Large intestine (tissue), 3 donors: ENCODE measurements around the gene PNRC1. TPM values are rescaled to one million over a fixed set of nuclear protein-coding genes. Genes with fewer than 3 reads are reported as not detected.
A peak's percentile ranks its signal among the peaks of the same experiment; 100 is the strongest.
"Not testable (repeated sequence)": the region's sequence is repeated elsewhere in the genome, so short reads cannot be mapped to it uniquely, and the experiment has no call there.

ENCODE experiments used
- DNase-seq, 2 donors: peaks; one replicate each; pipeline versions ENCODE4 v3.0.0 to v3.0.0-alpha.2; 2013
- H3K27ac ChIP-seq: one replicate; pipeline ENCODE4 v1.5.1; 2013; ENCODE audit warnings: low read length
- H3K27me3 ChIP-seq: 2 replicates; pipeline ENCODE4 v1.6.1; 2013; ENCODE audit warnings: low read length; ENCODE audit not compliant: control insufficient read depth, insufficient read depth
- H3K36me3 ChIP-seq: 2 replicates; pipeline ENCODE4 v1.6.1; 2013; ENCODE audit warnings: low read length; ENCODE audit not compliant: control insufficient read depth, insufficient read depth
- H3K4me1 ChIP-seq: one replicate; pipeline ENCODE4 v1.6.1; 2013; ENCODE audit warnings: low read length; ENCODE audit not compliant: control insufficient read depth, insufficient read depth
- H3K4me3 ChIP-seq: one replicate; pipeline ENCODE4 v1.5.1; 2013; ENCODE audit warnings: low read length
- H3K9me3 ChIP-seq: one replicate; pipeline ENCODE4 v1.6.1; 2013; ENCODE audit warnings: mild to moderate bottlenecking, low read depth, low read length, moderate library complexity; ENCODE audit not compliant: control insufficient read depth
- WGBS: methylation state at CpG from one replicate; pipeline ENCODE4 v1.1.5; 2013; ENCODE audit warnings: low lambda C conversion rate; ENCODE audit not compliant: insufficient coverage; 5-methylcytosine and 5-hydroxymethylcytosine counted together
- polyA plus RNA-seq: library from polyadenylated mRNA; unstranded; fragments of 120-200 nt; gene quantifications from one replicate; pipeline ENCODE4 v1.2.1, GENCODE V29; 2013

PNRC1 gene
- polyA plus RNA-seq, 1 donor = 86.4 TPM

DNA sequence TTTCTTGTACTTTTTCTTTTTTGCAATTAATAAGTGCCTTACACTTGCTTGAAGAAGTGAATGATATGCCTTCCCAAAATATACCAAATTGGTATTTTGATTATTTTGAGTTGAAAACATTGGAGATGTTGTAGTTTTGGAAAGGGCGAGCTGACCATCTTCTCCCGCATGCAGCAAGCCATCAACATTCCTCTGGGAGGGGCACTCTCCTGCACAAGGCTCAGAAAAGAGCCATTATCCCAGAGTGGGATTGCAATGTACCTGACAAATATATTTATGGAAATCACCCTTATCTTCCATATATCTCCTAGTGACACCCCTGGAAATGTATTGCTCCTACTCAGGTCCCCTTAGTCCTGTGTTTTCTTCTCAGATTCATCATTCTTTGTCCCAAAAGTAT, 22.8 kb upstream of the PNRC1 start:
- H3K27ac ChIP-seq = no peak overlapping the region
- H3K4me3 ChIP-seq = no peak overlapping the region
- peaks cover 2% of the 10 kb centered on the region for H3K9me3 ChIP-seq
- no peaks in the 10 kb centered on the region for H3K27me3 ChIP-seq
- no peaks in the 10 kb centered on the region for H3K4me1 ChIP-seq
- no CpG with 5 or more reads among the region's 2 CpGs for WGBS
- H3K36me3 ChIP-seq = no peaks in the 10 kb centered on the region
- no peak for DNase-seq

DNA sequence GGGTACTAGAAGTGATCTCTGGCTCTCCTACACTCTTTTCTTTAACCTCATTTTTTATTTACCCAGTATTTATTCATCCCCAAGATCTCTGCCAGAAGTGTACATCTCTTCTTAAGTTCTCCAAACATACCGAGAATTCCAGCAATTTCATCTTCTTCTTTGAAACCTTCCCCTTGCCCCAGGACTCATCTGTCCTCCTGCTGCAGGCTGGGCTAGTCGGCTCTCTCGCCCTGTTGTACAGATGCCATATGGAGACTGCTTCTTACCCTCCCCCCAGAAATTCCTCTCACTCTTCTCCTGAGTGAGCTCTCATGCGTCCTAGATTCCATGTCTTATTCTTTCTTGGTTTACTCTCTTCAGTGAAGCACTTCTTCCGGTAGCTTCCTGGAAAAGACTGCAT, 21.9 kb upstream of the PNRC1 start:
- Histone ChIP-seq H3K4me1 (no peaks in the 10 kb centered on the region), H3K36me3 (no peaks in the 10 kb centered on the region), H3K9me3 (peaks cover 2% of the 10 kb centered on the region), H3K27ac (no peak overlapping the region), H3K27me3 (no peaks in the 10 kb centered on the region), H3K4me3 (no peak overlapping the region)
- WGBS = 33% methylated on average over 1 of the region's 5 CpGs
- DNase-seq = no peak

DNA sequence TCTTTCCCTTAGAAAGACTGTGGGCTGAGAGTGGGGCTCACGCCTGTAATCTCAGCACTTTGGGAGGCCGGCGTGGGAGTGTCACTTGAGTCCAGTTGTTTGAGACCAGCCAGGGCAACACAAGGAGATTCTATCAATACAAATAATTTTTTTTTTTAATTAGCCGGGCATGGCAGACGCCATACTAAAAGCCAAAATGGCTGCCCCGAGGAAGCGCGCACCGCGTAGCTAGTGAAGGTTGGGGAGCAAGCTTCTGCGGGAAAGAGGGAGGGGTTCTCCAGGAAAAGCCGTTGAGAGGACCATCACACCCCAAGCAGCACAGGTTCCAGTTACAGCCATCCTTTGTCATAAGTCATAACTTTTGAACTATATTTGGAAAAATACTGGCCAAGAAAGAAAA, 21.3 kb upstream of the PNRC1 start:
- Histone ChIP-seq H3K4me1 (no peaks in the 10 kb centered on the region), H3K27me3 (no peaks in the 10 kb centered on the region), H3K27ac (no peak overlapping the region), H3K36me3 (no peaks in the 10 kb centered on the region), H3K4me3 (no peak overlapping the region), H3K9me3 (peaks cover 2% of the 10 kb centered on the region)
- no CpG with 5 or more reads among the region's 12 CpGs for WGBS
- DNase-seq = no peak

DNA sequence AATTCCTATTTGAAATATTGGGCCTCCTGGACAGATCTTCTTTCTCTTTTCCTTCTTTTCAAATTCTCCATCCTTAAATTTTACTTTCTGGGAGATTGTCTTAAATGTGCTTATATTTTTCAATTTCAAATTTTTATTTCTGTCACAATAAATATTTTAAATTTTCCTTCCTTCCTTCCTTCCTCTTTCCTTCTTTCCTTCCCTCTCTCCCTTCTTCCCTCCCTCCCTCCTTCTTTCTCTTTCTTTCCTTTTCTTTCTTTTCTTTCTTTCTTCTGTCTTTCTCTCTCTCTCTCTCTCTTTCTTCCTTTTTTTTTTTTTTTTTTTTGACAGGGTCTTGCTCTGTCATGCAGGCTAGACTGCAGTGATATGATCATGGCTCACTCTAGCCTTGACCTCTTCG, 16.7 kb upstream of the PNRC1 start:
- no peak overlapping the region for H3K27ac ChIP-seq
- no peak for DNase-seq
- no peak overlapping the region for H3K4me3 ChIP-seq
- no peaks in the 10 kb centered on the region for H3K36me3 ChIP-seq
- peaks cover 4% of the 10 kb centered on the region for H3K9me3 ChIP-seq
- WGBS = no CpG with 5 or more reads among the region's 1 CpG
- H3K27me3 ChIP-seq = no peaks in the 10 kb centered on the region
- H3K4me1 ChIP-seq = peaks cover 5% of the 10 kb centered on the region

DNA sequence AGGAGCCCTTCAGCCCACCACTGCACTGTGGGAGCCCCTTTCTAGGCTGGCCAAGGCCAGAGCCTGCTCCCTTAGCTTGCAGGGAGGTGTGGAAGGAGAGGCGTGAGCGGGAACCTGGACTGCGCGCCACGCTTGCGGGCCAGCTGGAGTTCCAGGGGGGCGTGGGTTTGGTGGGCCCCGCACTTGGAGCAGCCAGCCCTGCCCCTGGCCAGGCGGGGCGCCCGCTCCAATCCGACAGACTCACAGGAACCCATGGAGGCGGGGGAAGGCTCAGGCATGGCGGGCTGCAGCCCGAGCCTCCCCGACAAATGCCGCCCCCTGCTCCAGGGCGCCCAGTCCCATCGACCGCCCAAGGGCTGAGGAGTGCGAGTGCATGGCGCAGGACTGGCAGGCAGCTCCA, 15.6 kb upstream of the PNRC1 start:
- not testable (repeated sequence) for H3K9me3 ChIP-seq, H3K27ac ChIP-seq, DNase-seq, H3K4me1 ChIP-seq, H3K27me3 ChIP-seq, H3K4me3 ChIP-seq, H3K36me3 ChIP-seq
- no CpG with 5 or more reads among the region's 22 CpGs for WGBS

DNA sequence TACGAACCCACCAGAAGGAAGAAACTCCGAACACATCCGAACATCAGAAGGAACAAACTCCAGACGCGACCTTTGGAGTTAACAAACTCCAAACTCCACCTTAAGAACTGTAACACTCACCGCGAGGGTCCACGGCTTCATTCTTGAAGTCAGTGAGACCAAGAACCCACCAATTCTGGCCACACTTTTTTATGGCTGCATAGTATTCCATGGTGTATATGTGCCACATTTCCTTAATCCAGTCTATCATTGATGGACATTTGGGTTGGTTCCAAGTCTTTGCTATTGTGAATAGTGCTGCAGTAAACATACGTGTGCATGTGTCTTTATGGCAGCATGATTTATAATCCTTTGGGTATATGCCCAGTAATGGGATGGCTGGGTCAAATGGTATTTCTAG, 14.4 kb upstream of the PNRC1 start:
- not testable (repeated sequence) for H3K4me1 ChIP-seq, H3K9me3 ChIP-seq, H3K4me3 ChIP-seq, H3K36me3 ChIP-seq, H3K27me3 ChIP-seq, DNase-seq, H3K27ac ChIP-seq
- no CpG with 5 or more reads among the region's 9 CpGs for WGBS

DNA sequence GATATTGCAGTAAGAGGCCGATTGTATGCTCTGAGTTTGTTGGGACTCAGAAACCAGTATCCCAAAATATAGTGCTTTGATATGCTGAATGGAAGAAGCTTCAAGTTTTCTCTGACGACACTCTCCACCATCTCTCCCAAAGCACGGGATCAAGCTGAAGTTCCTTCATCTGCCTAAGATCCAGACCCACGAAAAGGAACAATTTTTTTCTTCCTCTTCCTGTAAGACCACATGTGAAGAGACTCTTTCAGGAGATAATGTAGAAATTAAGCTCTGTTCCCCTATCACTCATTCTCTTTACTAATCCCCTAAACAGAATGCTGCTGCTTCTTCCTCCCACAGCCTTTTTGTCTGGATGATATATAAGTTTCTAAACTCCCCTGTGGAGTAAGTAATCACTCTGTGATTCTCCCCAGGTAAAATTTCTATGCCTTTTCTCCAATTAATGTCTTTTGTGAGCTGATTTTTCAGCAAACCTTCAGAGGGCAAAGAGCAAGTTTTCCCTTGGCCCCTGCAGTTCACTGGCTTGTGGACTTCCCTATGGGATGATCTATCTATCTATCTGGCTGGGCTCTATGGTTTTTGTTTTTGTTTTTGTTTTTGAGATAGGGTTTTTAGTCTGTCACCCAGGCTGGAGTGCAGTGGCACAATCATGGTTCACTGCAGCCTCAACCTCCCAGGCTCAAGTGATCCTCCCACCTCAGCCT, 13.5 kb upstream of the PNRC1 start:
- Histone ChIP-seq H3K27me3 (no peaks in the 10 kb centered on the region), H3K36me3 (no peaks in the 10 kb centered on the region), H3K4me3 (no peak overlapping the region), H3K9me3 (peaks cover 4% of the 10 kb centered on the region), H3K4me1 (peaks cover 7% of the 10 kb centered on the region), H3K27ac (no peak overlapping the region)
- DNase-seq = no peak
- WGBS = no CpG with 5 or more reads among the region's 4 CpGs

DNA sequence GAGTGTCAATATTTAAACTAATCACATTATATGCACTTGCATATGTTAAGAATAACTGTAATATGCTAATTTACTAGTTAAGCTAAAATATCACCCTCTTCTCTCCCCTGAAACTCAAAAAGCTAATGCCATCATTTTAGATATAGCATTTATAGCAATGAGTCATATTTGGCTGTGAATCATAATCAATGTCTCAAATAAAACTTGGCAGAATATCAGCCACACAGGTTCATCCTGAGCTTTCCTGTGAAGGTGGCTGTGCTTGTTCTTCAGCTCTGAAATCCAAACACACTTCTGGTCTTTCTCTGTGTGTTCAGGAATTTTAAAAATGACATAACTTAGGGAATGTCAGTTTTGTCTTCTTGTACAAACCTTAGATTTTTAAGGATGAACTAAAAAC, 12.8 kb upstream of the PNRC1 start:
- H3K36me3 ChIP-seq = no peaks in the 10 kb centered on the region
- DNase-seq = no peak
- H3K4me3 ChIP-seq = no peak overlapping the region
- no peaks in the 10 kb centered on the region for H3K27me3 ChIP-seq
- peaks cover 7% of the 10 kb centered on the region for H3K4me1 ChIP-seq
- no peak overlapping the region for H3K27ac ChIP-seq
- peaks cover 4% of the 10 kb centered on the region for H3K9me3 ChIP-seq

DNA sequence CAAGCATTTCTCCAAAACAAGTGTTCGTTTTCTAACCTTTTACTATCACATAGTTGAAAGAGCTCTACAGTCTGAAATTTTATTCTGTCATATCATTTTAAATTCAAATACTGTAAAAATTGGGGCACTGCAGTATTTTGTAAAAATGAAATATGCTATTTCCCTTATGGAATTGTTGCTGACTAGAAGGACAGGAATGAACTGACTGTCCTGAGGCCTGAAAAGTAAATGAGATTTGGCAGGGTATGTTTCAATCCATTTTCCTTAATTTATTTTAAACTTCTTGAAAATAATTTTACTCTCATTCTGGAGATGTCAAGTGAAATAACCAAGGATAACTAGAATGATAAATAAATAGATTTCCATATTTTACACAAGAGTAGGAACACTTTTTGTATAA, 11.9 kb upstream of the PNRC1 start:
- 0% methylated on average over 1 of the region's 1 CpG for WGBS
- Histone ChIP-seq H3K4me3 (no peak overlapping the region), H3K27ac (no peak overlapping the region)

DNA sequence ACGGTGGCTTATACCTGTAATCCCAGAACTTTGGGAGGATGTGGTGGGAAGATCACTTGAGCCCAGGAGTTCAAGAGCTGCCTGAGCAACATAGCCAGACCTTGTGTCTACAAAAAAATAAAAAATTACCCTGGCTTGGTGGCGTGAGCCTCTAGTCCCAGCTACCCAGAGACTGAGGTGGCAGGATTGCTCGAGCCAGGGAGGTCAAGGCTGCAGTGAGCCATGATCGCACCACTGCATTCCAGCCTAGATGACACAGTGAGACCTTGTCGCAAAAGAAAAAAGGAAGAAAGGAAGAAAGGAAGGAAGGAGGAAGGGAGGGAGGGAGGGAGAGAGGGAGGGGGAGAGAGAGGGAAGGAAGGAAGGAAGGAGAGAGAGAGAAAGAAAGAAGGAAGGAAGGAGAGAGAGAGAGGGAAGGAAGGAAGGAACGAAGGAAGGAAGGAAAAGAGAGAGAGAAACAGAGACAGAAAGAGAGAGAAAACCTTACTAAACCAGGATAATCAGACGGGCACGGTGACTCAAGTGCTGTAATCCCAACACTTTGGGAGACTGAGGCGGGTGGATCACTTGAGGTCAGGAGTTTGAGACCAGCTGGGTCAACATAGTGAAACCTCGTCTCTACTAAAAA, 10.9 kb upstream of the PNRC1 start:
- Histone ChIP-seq H3K9me3 (peaks cover 4% of the 10 kb centered on the region), H3K36me3 (no peaks in the 10 kb centered on the region), H3K27ac (no peak overlapping the region), H3K4me1 (peaks cover 7% of the 10 kb centered on the region), H3K4me3 (no peak overlapping the region), H3K27me3 (no peaks in the 10 kb centered on the region)
- WGBS = 92% methylated on average over 6 of the region's 10 CpGs
- DNase-seq = no peak

More for the DNA sequence above, 11.9 kb upstream of the PNRC1 start:
- H3K4me1 ChIP-seq = peaks cover 7% of the 10 kb centered on the region
- no peak for DNase-seq
- H3K9me3 ChIP-seq = peaks cover 4% of the 10 kb centered on the region
- H3K27me3 ChIP-seq = no peaks in the 10 kb centered on the region
- no peaks in the 10 kb centered on the region for H3K36me3 ChIP-seq

DNA sequence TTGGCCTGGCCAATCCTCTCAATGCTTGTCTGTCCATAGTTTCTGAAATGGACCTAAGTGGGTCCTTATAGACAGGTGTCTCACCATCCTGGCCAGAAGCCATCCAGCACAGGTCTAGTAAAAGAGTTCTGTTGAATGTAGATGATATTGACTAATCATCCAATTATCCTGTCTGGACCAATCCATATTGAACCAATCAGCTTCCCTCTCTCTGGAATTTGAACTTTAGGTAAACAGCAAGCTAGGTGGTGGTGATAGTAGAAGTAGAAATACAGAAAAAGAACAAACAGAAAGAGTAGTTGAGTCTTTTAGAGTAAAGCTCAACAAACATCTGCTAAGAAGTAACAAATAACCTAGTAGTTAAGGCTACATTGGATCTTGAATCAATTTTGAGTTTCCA, 9.5 kb upstream of the PNRC1 start:
- no peak overlapping the region for H3K27ac ChIP-seq
- peak in 1 of 2 donors; percentile 50 for DNase-seq

More for the DNA sequence above, 9.5 kb upstream of the PNRC1 start:
- H3K9me3 ChIP-seq = no peaks in the 10 kb centered on the region
- no peak overlapping the region for H3K4me3 ChIP-seq
- no peaks in the 10 kb centered on the region for H3K36me3 ChIP-seq
- H3K27me3 ChIP-seq = no peaks in the 10 kb centered on the region
- peaks cover 7% of the 10 kb centered on the region for H3K4me1 ChIP-seq
